NOMO-1 treated with dmso at 0.1 percent for 144 hours (cell line): Measurements from ENCODE around the gene FN3KRP.

Source experiments
- DNase-seq: peaks from one replicate; lab custom pipeline; 2025; ENCODE audit not compliant: unreplicated experiment; lab: John Stamatoyannopoulos, UW

The FN3KRP gene, protein sequence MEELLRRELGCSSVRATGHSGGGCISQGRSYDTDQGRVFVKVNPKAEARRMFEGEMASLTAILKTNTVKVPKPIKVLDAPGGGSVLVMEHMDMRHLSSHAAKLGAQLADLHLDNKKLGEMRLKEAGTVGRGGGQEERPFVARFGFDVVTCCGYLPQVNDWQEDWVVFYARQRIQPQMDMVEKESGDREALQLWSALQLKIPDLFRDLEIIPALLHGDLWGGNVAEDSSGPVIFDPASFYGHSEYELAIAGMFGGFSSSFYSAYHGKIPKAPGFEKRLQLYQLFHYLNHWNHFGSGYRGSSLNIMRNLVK

DNA sequence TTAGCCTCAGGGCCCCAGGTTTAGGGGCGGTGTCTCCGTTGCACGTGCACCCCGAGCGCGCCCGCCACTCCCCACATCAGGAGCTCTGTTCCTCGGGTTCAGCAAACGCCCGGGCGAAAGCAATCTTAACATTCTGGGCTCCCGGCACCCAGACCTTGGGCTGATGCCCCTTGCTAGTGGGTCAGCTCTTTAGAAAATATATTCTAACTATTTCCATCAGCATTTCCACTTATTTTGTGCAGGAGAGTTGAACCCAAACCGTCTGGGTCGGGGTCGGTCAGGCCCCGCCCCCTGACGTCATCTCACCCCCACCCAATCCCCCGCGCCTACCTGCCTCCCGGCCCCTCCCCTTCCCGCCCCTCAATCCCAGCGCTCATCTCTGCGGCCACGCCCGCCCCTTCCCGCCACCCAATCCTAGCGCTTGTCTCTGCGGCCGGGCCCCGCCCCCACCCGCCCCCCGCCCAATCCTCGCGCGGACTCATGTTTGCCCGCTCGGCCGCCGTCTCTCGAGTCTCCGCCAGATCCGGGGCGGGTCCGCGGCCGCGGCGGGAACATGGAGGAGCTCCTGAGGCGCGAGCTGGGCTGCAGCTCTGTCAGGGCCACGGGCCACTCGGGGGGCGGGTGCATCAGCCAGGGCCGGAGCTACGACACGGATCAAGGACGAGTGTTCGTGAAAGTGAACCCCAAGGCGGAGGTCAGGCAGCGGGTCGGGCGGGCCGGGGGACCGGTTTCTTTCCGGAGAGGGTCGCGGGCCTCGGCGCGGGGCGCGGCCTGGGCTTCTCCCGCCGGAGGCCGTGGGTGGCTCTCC, at the start of gene FN3KRP:
Gene FN3KRP (plus strand): TSS at position 504 of the 808 bp plus-strand sequence. CDS start 50 bp downstream, at position 554.
- peak; percentile 90 for DNase-seq

DNA sequence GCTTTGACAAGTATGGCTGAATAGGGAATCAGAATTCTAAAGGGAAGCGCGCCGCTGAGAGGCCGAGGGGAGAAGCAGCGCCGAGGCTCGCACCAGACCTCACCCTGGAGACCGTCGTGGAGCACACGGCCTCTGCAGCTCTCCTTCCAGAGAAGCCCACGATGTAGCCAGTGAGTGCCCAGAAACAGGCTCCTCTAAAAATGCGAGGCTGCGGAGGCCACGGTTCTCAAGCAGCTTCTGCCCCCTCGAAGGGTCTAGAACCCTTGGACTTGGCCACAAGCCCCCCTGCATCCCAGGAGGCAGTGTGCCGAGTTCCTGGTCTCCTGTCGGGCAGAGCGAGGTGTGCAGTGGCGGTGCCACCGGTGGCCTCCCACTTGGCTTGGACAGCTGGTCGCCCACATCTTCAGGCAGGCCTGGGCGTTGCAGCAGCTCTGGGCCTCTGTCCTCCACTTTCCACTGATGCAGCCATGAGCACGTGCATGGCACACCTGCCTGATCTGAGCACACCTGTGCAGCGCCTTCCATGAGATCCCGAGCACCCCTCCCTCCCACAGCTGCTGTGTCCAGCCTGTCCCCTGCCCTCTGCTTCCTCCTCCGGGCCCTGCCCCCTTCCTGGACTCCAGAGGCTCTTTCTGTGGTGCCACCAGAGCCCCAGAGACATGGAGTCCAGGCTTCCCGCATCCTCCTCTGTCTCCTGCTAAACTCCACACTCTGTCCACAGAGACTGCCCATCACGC, 49.4 kb upstream of the FN3KRP start:
- DNase-seq = no peak

- DNase-seq = no peak
These were observed 48.9 kb upstream of the FN3KRP start for GRCh38 chr17:82667668-82668000.

- no peak for DNase-seq
These were observed 48.4 kb upstream of the FN3KRP start for GRCh38 chr17:82668024-82668630.

DNA sequence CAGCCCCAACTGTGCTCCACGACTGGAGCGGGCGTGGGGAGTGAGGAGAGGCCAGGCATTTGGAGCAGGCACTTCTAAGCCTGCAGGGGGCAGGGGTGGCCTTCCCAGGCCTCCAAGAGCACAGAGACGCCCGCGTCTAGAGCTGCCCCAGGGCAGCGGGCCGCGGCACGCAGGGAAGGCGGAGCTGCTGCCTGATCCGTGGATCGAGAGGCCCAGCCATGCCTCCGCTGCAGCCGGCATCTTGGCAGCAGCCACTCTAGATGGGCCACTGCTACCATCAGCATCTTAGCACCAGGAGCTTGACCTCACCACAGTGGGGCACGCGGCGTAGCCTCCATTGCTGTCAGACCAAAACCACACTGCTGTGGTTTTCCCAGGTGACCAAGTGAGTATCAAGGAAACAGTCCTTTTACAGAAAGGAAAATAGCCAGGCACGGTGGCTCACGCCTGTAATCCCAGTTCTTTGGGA, 47.8 kb upstream of the FN3KRP start:
- peak; percentile 59 for DNase-seq

DNA sequence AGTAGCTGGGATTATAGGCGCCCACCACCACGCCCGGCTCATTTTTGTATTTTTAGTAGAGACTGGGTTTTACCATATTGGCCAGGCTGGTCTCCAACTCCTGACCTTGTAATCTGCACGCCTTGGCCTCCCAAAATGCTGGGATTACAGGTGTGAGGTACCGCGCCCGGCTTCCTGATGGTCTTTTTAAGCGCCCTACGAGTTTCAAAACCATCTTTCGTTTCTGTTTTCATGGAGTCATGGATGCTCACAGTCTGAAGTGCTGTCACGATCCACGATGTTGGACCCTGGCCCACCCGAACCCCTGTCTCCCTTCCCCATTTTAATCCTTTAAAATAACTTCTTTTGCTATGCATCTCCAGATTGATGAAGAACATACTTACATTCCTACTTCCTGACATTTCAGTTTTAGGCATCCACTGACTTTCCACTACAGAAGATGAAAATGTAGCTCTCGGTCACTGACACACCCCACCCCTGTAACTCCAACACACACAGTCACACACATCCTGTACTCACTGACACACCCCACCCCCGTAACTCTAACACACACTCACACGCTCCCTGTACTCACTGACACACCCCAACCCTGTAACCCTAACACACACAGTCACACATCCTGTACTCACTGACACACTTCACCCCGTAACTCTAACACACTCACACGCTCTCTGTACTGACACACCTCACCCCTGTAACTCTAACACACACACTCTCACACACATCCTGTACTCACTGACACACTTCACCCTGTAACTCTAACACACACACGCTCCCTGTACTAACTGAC, 45.6 kb upstream of the FN3KRP start:
- DNase-seq = no peak

GRCh38 chr17:82674656-82675475, 41.6 kb upstream of the FN3KRP start:
- DNase-seq = no peak

GRCh38 chr17:82675476-82676245, 40.8 kb upstream of the FN3KRP start:
- no peak for DNase-seq

DNA sequence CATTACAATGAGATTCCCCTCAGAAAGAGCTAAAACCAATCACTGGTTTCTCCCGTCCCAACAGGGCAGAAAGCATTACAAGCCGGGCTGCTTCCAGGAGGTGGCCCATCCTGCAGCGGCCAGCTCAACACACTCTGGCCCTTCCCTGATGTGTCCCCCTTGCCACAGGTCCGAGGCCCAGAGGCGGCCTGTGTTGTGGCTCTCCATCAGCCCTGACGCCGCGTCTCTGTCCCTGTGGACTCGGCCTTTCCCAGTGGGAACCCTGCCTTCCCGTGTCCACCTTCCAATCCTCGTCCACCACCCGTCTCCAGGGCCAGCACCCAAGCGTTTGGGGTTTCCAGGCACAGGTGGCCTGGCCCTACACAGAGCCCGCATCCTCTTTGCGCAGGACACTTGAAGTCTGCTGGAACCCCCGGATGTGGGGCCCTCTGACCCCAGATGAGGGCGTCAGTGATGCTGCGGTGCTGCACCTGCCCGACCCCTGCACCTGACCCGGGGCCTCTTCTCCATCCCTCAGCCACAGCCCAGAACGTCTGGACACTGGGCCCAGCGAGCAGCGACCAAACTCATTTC, 39.1 kb upstream of the FN3KRP start:
- DNase-seq = no peak

DNA sequence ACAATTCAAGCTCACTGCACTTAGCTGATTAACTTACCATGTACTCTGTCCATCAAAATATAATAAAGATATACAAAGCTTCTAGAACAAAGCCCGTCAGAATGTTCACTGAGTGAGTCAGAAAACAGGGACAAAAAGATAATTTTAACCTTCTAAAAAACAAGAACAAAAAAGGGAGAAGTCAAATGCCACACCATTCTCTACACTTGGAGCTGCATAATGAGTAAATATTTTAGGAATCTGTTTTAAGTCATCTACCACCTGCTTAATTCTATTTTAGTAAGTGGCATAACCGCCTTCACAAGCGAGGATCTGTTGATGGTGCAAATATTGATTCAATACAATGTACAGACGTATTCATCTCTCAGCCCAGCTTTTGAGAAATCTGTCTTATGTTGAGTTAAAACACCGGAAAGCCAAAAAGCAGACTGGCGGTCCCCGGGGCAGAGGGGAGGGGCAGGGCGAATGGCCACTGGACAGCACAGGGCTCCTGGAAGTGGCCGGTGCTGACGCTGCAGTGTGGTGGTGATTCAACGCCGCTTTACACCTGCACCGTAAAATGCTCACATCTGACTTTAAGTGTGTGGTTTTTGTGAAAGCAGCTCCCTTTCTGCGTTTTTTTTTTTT, 38.1 kb upstream of the FN3KRP start:
- no peak for DNase-seq

DNA sequence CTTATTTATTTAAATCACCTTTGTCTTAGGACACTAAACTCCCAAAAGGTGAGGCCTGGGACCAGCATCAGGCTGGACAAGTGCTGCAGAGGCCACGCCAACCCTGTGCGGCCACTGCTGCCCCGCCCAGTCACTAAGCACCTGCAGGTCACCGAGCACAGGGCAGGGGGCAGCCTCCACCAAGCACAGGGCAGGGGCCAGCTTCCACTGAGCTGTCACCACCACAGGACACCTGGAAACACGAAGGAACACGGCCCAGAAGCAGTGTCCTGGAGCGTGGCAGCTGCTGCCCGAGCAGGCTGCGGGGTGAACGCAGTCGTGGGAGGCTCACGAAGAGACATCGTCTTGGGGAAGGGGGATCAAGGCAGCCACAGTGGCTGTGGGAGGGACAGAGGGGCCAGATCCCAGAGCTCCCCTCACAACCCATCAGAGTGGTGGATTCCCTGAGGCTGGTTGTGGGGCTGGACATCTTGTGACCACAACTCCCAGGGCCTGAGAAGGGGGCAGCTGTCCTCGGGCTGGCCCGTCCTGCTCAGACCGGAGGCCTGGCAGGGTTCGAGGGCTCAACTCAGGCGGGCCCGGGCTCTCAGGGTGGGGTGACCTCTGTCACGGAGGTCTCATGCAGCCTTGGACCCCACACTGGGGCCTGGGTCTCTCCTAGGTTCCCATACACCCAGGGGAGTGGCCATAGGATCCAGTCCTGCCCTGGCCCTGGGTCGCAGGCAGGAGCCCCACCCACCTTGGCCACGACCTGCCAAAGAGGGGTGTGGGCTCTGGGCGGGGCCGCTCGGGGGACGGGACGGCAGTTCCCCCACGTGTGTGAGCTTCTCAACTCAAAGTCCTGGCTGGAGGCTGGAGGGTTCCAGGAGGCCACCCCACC, 36.7 kb upstream of the FN3KRP start:
- no peak for DNase-seq

DNA sequence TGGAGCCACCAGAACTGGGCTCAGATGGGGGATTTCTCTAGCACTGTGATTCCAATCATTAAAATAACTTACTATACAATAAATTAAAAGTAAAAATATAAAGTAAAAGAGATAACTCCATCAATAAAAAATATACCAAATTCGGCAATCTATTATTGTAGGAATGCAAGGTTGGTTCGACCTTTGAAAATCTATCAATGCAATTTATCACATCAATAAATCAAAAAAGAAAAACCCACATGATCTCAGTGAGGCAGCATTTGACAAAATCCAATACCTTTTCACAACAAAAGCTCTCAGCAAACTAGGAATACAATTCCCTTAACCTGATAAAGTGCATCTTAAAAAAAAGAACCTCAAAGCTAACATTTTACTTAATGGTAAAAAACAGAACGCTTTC, 35.0 kb upstream of the FN3KRP start:
- no peak for DNase-seq

DNA sequence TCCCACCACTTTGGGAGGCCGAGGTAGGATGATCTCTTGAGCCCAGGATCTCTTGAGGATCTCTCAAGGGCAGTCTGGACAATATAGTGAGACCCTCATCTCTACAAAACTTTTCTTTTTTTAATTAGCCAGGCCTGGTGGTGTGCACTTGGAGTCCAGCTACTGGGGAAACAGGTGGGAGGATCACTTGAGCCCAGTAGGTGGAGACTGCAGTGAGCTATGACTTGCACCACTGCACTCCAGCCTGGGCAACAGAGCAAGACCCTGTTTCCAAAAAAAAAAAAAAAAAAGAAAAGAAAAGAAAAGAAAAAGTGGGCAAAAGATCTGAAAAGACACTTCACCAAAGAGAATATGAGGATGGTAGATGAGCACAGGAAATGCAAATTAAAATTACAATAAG, 33.0 kb upstream of the FN3KRP start:
- DNase-seq = no peak

- DNase-seq = no peak
These were observed 32.2 kb upstream of the FN3KRP start for GRCh38 chr17:82684228-82684841.

DNA sequence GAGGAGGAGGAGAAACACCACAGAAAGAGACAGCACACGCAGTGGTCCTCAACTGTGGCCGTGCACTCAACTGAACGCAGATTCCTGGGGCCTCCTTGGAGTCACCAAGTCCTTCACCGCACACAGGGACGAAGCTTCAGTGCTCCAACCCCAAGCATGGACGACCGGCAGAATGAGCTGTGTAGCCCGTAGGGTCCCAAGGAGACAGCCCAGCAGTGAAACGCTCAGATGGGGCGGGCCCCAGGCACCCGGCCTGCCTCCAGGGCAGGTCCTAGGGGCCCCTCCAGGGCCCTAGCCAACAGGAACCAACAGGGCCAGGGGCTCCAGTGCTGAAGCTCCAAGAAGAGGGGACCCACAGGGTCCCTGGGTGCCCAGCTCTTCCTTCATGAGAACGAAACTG, 31.2 kb upstream of the FN3KRP start:
- no peak for DNase-seq

DNA sequence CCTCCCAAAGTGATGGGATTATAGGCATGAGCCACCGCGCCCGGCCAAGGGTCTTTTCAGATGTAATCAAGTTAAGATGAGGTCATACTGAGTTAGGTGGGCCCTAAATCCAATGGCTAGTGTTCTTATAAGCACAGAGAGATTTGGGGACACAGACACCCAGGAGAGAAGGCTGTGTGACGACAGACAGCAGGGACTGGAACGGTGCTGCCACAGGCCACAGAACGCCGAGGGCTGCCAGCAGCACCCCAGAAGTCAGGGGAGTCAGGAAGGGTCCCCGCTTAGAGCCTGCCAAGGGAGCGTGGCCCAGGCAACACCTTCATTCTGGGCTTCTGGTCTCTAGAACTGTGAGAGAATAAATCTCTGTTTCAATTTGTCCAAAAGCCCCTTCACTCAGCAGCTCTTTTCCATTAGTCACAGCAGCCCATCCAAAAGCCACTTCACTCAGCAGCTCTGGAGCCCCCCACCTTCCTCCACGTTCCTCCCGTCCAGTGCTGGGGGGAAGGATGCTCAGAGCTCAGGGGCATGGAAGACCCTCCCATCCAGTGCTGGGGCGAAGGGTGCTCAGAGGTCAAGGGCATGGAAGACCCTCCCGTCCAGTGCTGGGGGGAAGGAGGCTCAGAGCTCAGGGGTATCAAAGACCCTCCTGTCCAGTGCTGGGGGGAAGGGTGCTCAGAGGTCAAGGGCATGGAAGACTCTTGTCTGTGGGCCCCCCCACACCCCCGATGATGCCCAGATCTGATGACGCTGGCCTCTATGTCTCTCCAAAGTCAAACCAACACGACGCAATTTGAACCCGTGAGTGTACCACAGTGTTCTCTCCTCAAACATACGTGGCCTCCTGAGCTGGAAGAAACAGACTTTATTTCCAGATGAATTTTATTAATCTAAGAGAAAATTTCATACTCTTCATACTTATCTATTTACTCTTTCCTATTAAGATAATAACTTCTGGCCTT, 29.9 kb upstream of the FN3KRP start:
- DNase-seq = no peak
